Fibroblast of gingiva (primary cell): ENCODE data around the gene GLRA1.

Source experiments
- DNase-seq: peaks from one replicate; pipeline ENCODE4 v3.0.0-alpha.2; 2011; ENCODE audit warnings: low read depth

The GLRA1 gene

DNA sequence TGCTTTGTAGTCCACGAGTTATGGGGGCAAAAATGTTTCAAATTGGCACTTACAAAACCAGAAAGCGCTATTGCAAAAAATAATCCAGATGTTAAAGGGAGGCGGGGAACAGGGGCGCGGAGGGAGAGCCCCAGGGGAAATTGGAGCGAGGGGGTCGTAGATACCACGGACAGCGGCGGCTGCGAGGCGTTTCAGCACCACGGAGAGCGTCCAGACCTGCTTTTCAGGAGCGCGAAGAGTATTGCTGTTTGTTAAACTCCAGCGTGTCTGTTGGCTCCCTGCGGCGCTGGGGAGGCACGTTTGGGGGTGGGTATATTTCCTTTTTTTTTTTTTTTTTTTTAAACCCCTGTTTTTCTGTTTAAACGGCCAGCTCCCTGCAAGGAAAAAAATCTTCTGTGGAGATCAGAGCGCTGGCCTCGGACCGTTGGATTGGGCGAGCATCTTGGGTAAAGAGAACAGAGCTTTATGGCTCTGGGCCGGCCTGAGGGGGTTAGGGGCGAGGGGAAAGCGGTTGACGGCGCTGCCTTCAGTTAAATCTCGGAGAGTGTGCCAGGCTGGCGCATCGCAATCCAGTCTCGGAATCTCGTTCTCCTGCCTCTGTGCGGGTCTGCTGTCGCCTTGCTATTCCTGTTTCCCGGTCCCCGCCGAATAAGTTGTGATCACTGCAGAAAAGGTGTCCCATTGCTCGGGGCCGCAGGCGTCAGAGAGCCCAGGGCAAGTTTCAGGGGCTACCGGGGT, at the start of gene GLRA1:
TSS of gene GLRA1 (minus strand) at position 288 of the 738 bp plus-strand sequence. CDS start 302 bp downstream, outside the sequence.
- DNase-seq, result peak; percentile 5

DNA sequence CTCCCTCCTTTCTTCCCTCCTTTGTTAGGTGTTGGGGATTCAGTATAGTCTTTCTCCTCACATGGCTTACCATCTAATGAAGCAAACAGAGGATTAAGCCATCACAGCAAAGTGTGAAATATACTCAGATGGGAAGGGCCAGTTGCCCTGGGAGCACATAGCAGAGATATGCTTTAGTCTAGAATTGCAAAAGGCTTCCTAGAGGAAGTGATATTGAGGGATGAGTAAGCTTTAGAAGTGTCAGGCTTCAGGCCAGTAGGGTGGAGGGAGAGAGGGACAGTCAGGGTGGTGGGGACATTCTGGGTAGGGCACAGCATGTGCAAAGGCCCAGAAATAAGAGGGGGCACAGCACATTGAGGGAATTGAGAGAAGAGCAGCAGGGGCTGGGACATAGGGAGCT, 46.2 kb upstream of the GLRA1 start:
- no peak for DNase-seq

DNA sequence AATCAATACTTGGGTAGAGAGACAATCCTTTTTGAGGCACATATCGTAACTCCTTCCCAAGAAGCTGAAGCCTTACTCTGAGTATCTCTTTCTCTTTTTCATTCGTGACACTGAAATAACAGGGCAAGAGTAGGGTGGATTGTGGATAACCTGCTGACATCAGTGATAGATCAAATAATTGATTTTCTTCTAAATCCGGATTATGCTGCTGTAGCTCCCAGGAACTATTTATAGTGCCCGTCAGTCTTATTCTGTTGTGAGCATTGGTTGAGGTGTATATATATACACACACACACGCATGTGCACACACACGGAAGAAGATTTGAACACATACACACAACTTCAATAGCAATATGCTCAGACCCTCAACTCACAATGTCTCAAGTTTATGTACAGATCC, 43.2 kb upstream of the GLRA1 start:
- no peak for DNase-seq

DNA sequence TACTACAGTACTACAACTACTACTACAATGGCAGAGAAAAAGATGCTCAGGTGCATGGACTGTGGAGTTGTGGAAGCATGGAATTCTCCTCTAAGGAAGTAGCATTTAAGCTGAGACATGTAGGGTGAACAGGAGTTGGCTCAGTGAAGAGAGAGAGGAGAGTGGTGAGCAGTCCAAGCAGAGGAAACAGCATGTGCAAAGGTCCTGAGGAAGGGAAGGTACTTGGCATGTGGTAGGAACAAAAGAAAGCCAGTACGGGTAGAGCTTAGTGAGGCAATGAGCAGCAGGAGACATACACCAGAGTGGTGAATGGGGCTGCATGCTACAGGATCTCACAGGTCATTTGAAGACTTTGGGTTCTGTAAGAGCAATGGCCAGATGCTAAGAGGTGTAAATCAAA, 41.4 kb upstream of the GLRA1 start:
- DNase-seq, result no peak

DNA sequence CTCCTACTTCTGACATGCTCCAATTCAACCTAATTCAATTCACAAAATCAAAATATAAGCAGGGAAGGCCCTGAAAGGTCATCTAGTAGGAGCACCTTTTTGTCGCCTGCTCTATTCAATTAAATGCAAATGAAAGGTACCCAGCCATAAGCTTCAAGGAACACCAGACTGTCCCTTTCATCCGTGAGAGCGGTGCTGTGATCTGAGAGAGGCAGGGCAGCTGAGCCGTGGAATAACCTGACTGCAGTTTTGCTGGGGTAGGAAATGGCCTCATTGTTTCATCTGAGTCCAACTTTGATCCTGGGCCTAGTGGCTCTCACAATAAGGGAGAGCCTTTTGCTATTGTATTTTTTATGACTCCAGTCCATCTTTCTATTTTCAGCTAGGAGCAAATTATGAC, 39.8 kb upstream of the GLRA1 start:
- no peak for DNase-seq

DNA sequence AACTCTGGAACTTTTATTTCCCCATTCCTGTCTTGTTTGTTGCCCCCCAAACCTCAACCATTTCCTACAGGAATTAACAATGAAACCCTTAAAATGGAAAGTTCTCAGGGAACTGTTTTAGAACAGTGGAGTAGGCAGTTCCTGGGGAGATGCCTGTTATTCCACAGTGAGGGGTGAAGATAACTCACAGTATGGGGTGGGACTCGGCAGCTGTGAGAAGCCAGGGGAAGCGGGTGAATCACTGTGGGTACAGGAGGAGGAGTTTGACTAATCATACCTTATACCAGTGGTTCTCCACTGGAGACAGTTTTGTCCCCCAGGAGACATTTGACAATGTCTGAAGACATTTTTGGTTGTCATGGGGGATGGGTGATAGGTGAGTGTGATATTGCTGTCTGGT, 36.9 kb upstream of the GLRA1 start:
- DNase-seq, result no peak

DNA sequence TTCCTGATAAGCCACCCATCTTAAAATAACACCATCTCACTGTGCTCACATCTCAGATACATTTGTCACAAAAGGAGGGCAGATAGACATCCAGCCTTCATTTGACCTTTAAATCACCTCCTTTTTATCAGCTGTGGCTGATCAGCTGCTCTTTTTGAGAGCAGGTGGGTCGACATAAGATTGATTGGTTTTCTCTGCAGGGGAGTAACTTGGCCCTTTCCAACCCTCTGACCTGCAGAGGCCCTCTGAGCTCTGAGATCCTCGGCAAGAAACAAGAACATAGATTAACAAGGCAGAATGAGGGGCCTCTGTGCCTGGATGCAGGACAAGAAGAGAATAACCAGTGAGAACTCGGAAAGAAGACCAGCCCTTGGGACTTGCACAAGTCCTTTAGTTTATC, 33.5 kb upstream of the GLRA1 start:
- no peak for DNase-seq

DNA sequence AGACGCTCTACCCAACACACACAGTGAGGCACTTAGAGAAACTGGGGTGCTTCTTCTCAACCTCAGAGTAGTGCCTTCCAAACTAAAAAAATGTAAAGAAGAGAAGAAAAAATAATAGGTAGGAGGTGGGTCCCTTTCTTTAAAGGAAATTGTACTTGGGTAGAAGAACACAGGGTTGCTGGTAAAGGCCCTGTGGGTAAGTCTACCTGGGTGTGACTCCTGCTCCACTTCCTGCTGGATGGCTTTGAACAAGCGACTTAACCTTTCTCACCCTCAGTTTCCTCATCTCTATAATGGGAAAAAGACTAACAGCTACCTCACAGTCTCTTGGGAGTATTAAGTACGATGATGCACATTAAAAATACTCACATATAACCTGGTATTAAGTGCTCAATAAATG, 32.1 kb upstream of the GLRA1 start:
- DNase-seq, result no peak

DNA sequence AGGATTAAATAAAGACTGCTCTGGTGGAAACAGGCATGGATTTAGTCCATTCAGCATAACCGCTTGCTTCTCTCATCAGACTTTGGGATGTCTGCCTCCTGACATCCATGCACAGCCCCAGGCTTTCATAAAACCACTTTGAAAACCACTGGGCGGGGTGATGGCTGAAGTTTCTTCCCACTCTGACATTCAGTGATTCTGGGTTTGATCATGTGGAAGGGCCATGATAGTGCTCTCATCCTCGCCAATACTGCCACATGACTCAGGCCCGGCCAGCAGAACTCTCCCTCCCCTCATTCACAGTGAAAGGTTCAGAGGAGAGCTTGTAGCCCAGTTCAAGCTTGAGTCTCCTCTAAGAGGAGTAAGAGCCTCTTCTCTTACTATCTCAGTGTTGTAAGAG, 29.6 kb upstream of the GLRA1 start:
- no peak for DNase-seq

DNA sequence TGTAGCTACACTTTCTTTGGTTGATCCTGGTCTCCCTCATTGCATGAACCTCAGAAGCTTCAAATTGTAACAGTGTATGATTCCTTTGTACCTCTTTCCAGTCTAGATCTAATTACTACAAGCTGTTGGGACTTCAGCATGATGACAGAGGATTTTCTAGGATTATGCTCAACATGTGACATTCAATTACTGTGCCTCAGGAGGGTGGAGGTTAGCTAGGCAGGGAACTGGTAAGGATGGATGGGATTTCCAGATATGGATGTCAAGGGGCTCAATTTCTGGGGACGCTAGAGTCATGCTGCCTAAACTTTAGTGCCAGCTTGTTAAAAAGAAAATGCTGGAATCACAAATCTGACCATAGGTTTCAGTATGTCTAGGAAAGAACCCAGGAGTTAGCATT, 29.2 kb upstream of the GLRA1 start:
- no peak for DNase-seq

DNA sequence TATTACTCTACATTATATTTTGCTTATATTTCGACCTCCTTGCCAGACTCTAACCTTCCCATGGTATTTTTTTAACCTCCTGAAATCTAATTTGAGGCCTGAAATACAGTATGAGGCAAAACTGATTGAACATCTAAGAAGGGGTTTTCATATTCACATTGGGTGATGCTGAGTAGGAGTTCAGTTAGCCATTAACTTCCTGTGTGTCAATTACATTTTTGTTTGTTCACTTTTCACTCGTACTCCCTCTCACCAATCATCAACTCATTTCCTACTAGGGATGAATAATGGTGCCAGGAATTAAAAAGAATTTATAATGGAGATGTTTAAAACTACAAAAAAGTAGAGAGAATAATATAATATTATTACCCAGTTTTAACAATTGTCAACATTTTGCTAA, 27.6 kb upstream of the GLRA1 start:
- DNase-seq, result no peak

DNA sequence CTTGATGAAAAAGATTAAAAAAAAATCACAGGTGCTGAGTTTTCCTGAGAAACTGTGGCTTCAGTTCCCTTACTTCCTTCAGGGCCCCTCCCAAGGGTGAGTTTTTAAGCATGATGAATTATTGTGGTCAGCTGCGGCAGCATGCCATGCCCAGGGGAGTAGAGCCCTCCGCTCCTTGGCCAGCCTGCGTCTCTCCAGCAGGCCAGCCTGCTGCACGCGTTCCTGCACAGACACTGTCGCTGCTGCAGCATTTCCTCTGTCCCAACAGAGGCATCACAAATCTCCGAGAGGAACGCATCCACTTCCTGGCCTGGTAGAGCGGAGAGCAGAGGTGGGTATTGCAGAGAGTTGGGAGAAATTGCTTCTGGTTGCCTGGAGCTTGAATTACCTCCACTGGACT, 26.1 kb upstream of the GLRA1 start:
- DNase-seq, result no peak

DNA sequence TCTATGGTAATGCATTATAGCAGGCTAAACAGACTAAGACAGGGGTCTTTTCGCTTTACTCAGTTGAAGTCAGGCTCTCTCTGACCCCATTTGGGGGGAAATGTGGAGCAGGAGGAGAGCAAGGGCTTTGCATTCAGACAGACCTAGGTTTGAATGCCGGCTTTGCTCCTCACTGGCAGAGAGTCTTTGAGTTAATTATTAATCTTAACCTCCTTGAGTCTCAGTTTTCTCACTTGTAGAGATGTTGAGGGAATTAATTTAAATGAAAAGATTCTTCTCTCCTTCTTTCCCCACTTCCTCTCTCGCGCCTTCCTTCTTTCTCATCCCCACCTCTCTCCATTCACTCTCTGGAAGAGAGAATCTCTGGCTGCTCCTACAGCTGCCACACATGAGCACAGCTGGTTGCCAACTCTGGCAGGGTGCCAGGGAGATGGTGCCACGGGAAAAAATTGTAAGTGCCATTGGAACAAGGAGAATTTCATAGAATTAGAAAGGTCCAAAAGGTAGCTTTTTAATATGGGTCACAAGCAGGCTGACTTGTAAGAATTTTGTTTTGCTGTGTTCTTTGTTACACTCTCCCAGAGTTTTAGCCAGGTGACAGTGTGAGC, 25.2 kb upstream of the GLRA1 start:
- DNase-seq, result no peak

DNA sequence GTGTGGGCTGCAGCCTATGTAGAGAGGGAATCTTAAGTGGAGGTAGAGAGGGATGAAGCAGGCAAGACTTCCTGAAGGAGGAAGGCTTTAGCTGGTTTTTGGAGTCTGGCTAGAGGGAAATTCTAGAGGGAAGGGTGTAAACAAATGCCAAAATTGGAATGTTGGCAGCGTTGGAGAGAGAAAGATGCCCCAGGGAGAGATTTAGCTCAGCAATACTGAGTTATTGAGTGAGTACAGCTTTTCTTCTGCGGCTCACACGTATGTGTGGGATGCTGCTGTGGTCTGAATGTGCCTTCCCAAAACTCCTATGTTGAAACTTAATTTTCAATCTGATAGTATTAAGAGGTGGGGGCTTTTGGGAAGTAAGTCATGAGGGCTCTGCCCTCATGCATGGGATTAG, 24.5 kb upstream of the GLRA1 start:
- DNase-seq, result no peak

DNA sequence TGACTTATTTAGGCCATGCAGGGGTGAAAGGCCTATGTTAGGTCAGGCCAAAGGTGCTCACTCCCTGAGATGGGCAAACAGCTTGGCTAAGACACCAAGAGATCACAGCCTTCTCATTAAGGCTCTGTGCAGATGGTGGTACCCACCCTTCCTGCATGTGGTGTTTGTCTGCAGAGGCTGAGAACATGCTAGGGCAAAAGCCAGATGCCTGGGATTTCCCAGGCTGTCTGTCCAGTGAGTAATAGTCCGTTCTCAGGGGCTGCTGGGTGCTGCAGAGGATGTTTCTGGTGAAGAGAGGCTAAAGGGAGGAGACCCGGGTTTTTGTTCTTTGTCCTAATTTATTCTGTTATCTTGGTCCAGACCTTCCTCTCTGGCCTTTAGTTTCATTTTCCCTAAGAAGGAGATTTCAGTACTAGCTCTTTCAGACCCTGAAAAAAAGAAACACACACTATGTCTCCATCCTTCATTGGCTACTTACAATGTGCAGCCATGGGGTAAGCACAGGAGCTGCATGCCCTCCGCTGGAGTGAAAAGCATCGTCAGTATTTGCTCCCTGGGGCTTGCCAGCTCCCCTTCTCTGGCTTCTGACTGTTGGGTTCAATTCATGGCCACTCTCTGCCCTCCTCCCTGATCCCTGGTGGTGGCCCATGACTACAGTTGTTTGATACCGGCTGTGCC, 23.4 kb upstream of the GLRA1 start:
- DNase-seq, result no peak

DNA sequence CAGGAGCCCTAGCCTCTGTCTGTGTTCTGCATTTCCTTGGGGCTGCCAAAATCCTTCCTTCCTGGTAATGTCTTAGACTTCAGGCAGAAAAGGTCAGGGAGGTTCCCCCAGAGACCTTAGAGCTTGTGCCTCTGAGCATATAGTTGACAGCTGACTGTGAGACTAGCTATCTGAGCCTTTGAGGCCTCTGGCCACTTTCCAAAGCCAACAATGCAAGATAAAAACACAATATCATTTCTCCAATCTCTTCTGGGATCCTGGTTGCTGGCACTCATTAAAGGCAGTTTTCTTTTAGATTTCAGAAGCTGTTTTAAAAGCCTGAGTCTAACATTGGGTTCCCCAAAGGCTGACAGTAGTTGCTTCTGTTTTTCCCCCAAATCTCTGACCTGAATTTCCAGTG, 13.2 kb upstream of the GLRA1 start:
- DNase-seq, result no peak

DNA sequence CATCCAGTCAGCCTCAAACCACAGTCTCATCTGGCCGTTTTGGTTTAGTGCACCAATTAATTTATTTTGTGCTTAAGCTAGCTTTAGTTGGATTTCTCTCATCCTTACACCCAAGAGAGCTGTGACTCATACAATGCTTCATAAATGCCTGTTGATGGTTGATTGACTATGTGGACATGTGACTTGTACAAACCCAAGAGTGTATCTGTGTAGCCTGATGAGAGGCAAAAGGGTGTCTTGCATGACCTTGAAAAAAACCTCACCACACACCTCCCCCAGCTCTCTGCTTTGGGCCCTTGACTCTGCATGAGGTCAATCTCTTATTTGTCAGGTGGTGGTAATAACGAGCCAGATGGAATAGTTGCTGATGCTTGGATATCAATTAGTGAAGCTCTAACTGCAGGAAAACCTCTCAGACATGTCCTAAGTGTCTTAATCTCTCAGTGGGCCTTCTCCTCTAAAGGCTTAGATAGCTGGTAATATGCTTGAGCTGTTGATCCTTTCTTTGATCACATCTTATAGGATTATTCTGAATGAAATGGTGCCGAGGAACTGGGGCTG, 10.6 kb upstream of the GLRA1 start:
- DNase-seq, result no peak

DNA sequence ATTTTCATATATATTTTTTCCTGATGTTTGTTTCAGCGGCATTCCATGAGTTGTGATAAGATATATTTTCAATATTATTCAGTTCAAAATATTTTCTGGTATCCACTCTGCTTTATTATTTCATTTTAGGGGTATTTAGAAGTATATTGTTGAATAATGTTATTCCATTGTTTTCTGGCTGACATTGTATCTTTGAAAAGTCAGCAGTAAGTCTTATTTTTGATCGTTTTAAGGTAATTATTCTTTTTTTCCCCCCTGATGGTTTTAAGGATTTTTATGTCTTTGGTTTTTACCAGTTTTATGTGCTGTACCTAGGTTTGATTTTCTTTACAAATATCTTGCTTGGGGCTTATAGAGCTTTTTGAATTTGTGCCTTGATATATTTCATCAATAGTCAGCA, 6.6 kb upstream of the GLRA1 start:
- DNase-seq, result no peak

DNA sequence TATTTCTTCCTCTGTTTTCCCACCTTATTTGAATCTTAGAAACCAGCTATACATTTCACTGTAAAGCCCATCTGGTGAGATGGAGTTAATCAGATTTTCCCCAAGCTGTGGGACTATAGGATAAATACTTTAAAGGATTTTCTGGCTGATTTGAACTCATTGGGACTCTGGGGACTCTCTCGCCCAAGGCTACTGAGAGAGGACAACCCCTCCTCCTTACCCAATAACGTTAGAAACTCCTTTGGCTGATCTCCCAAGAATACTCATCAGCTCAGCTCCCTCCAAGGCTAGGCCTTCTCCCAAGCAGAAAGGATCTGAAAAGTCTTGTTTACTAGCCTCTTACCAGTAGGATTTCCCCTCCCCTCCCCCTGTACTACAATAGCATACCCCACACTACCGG, 1.5 kb upstream of the GLRA1 start:
- no peak for DNase-seq

DNA sequence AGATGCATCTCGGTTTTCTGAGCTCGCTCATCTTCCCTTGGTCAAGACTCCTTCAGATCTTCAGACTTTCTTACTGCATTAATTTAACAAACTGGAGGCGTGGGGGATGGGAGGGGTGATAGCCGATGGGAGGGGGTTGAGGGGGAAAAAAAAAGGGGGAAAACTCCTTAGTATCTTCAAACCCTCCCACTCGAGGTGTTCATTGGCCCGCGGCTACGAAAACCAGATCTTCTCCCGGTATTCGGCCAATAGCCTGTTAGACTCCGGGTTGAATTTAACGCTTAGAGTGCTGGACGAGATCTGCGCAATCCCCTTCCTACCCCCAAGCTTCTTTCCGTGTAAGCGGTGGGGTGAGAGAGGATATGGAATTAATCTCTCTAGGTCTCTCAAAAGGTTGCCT, 689 bp upstream of the GLRA1 start:
- no peak for DNase-seq

DNA sequence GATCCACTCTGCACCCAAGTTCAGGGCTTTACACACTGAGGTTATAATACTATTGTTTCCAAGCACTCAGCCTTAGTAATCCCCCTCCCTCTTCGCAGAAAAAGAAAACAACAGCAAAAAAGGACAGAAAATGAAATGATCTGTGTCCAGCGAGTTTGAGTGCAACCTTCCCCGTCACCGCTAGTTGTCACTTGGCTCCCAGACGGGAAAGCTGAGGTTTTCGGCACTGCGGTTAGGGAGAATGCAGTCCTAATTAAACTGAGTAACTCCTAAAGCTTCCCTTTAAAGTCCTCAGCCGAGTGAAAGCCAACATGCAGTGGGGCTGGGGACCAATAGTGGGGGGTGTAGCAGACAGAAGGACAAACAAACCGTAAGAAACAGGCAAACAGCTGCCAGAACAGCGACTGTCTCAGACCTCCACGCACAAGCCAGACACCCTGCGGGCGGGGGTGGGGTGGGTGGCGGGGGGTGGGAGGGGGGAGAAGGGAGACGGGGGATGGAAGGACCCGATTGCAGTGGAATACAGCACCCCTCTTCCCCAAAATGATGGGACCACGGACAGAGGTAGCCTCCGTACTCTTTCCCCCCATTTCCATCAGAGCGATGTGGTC, 680 bp downstream of the GLRA1 start:
- DNase-seq, result no peak

DNA sequence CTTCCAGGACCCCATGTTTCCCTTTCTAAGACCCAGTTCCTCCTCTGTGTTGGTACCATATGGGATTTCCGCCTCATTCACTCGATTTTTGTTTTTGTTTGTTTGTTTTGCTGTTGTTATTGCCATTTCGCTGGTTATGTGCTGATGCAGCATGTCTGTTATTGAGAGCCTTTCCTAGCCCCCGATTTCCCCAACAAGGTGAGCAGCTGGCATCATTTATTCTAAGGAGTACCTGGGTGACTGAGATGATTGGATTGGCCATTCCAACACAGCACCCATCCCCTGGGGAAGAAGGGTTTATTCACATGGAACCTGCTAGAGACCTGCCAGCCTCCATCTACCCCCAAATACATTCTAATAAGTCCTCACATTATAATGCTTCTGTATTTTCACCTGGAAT, 2.7 kb downstream of the GLRA1 start:
- no peak for DNase-seq

DNA sequence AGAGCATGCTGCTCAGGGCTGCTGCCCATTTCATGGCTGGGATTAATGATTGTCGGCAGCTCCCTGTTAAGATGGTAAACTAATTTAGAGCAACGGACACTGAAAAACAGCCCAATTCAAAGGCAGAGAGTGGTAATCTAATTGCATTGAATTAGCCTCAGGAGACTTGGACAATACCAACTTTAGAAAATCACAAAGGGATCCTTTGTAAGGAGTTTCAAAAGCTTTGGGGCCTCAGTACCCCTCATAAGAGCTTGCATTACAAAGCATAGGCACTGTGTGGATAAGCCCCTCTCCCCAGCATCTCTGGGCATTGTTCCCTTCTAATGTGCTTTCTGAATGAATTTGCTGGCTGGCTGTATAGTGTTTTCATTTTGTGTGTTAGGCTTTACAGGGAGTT, 6.7 kb downstream of the GLRA1 start:
- DNase-seq, result no peak
